ENCODE measurements around the gene KDM4B. TPM values are rescaled to one million over a fixed set of nuclear protein-coding genes. Genes with fewer than 3 reads are reported as not detected.

Gene KDM4B
- polyA plus RNA-seq, 3 donors, result 6.4 to 22.7 (median 12.7) TPM

DNA sequence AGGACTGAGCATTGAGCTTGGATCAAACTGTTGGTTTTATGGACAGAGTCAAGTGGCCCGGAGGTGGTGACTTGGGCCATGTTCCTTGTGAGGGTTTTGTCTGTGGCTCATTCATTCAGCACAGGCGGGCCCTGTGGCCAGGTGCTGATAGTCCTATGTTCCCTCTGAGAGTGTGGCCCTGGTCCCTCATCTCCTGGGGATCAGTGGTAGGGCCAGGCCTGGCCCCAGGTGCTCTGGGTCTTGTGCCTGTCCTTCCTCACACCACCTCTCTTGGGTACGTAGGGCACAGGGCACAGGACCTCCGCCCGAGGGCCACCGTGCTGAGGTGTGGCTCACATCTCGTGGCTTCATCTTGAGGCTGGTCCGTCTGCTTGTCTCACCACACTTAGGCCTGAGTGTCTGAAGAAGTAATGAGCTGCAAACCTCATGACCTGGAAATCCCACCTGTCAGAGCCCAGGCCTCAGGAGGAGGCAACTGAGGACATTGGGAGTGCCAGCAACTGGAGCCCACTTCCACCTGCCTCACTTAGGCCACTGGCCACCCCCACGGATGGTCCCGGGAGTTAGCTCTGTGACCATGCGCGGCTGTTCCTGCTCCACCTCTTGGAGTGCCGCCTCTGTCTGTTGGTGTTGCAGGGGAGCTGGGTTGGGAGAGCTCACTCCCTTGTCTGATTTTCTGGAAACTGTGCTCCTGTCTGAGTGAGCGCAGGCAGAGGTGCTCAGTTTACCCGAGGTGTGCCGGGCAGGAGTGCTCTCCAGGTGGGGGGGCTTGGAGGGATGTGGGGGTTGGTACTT, 53.4 kb downstream of the KDM4B start:
- H3K79me2 ChIP-seq (ENCODE audit: insufficient read depth, low read length), result peaks cover 50% of the 10 kb centered on the region
- Mint-ChIP-seq H3K27ac (no peak overlapping the region), H3K9me3 (no peaks in the 10 kb centered on the region), H3K36me3 (peaks cover 7 to 14% of the 10 kb centered on the region in 2 donors), H3K4me3 (no peak overlapping the region), H3K27me3 (ENCODE audit: low read depth in 3 of 3) (peaks cover 0 to 2% (median 0%) of the 10 kb centered on the region in 3 donors), H3K4me1 (peaks cover 4% of the 10 kb centered on the region)
- TF ChIP-seq, protein P1, sequence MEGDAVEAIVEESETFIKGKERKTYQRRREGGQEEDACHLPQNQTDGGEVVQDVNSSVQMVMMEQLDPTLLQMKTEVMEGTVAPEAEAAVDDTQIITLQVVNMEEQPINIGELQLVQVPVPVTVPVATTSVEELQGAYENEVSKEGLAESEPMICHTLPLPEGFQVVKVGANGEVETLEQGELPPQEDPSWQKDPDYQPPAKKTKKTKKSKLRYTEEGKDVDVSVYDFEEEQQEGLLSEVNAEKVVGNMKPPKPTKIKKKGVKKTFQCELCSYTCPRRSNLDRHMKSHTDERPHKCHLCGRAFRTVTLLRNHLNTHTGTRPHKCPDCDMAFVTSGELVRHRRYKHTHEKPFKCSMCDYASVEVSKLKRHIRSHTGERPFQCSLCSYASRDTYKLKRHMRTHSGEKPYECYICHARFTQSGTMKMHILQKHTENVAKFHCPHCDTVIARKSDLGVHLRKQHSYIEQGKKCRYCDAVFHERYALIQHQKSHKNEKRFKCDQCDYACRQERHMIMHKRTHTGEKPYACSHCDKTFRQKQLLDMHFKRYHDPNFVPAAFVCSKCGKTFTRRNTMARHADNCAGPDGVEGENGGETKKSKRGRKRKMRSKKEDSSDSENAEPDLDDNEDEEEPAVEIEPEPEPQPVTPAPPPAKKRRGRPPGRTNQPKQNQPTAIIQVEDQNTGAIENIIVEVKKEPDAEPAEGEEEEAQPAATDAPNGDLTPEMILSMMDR (IDR thresholded peaks at IDR 0.05), result no peak
- WGBS (ENCODE audit: insufficient coverage), result 87% methylated on average over 7 of the region's 16 CpGs
- intact Hi-C loops (cut with micrococcal nuclease), result loop anchor here in 1 of 2 donors (10.0 kb wide), 1 partner anchor 217 kb away; no protein-coding TSS in a partner anchor
- no peaks in the 10 kb centered on the region for H3K9me3 ChIP-seq (replicated peaks in 1 of 2; ENCODE audit: control insufficient read depth in 1 of 2, insufficient read depth in 1 of 2, low read length in 2 of 2)
- no peaks in the 10 kb centered on the region for H3K27me3 ChIP-seq (ENCODE audit: control insufficient read depth in 2 of 2, insufficient read depth in 2 of 2, low read length in 2 of 2)
- no peak overlapping the region for H3K27ac ChIP-seq (ENCODE audit: low read depth in 1 of 2, low read length in 2 of 2)
- H3K4me1 ChIP-seq (ENCODE audit: control insufficient read depth in 1 of 2, insufficient read depth in 2 of 2, low read length in 2 of 2), result no peaks in the 10 kb centered on the region
- peaks cover 5 to 40% of the 10 kb centered on the region in 2 donors for H3K36me3 ChIP-seq (replicated peaks in 1 of 2; ENCODE audit: control insufficient read depth in 1 of 2, insufficient read depth in 2 of 2, low read length in 2 of 2)
- peaks cover 99% of the 10 kb centered on the region for H4K20me1 ChIP-seq (ENCODE audit: insufficient read depth, low read length)
- no peak overlapping the region for H3K4me2 ChIP-seq (replicated peaks; ENCODE audit: extremely low read depth, low read length, poor library complexity, severe bottlenecking)
- H2AFZ ChIP-seq (ENCODE audit: insufficient read depth, low read depth, low read length, poor library complexity, severe bottlenecking), result no peak overlapping the region
- no peak overlapping the region for H3K4me3 ChIP-seq (replicated peaks in 1 of 3; ENCODE audit: low read depth in 2 of 3, low read length in 3 of 3)
- DNase-seq, result no peak
- H3K9ac ChIP-seq (ENCODE audit: insufficient read depth, low read length, poor library complexity, severe bottlenecking), result no peak overlapping the region

DNA sequence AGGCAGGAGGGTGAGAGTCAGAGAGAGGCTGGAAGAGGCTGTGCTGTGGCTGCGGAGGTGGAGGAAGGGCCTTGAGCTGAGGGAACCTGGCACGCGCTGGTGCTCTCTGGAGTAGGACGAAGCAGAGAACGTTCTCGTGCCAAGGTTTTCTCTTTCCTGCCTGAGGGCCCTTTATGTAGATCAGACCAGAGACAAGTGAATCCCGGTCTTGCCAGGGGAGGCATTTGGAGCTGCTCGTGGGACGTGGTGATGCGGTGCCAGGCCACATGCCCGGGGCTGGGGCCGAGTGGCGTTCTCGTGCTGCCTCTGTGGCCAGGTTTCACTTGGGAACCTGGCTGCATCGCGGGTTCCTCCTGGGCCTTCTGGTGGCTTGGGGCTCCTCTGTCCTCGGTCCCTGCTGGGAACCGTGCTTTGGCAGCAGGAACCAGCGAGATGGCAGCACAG, 54.2 kb downstream of the KDM4B start:
- Histone ChIP-seq H3K4me1 (ENCODE audit: control insufficient read depth in 1 of 2, insufficient read depth in 2 of 2, low read length in 2 of 2) (no peaks in the 10 kb centered on the region), H3K9ac (ENCODE audit: insufficient read depth, low read length, poor library complexity, severe bottlenecking) (no peak overlapping the region), H3K36me3 (replicated peaks in 1 of 2; ENCODE audit: control insufficient read depth in 1 of 2, insufficient read depth in 2 of 2, low read length in 2 of 2) (peaks cover 5 to 33% of the 10 kb centered on the region in 2 donors), H3K4me2 (replicated peaks; ENCODE audit: extremely low read depth, low read length, poor library complexity, severe bottlenecking) (no peak overlapping the region), H3K4me3 (replicated peaks in 1 of 3; ENCODE audit: low read depth in 2 of 3, low read length in 3 of 3) (no peak overlapping the region), H4K20me1 (ENCODE audit: insufficient read depth, low read length) (peaks cover 100% of the 10 kb centered on the region), H3K27me3 (ENCODE audit: control insufficient read depth in 2 of 2, insufficient read depth in 2 of 2, low read length in 2 of 2) (no peaks in the 10 kb centered on the region), H2AFZ (ENCODE audit: insufficient read depth, low read depth, low read length, poor library complexity, severe bottlenecking) (no peak overlapping the region), H3K9me3 (replicated peaks in 1 of 2; ENCODE audit: control insufficient read depth in 1 of 2, insufficient read depth in 1 of 2, low read length in 2 of 2) (no peaks in the 10 kb centered on the region), H3K79me2 (ENCODE audit: insufficient read depth, low read length) (peaks cover 59% of the 10 kb centered on the region), H3K27ac (ENCODE audit: low read depth in 1 of 2, low read length in 2 of 2) (no peak overlapping the region)
- WGBS (ENCODE audit: insufficient coverage), result 93% methylated on average over 17 of the region's 19 CpGs
- no peak for DNase-seq
- TF ChIP-seq, protein P1 (IDR thresholded peaks at IDR 0.05), result no peak
- Mint-ChIP-seq H3K4me1 (peaks cover 5% of the 10 kb centered on the region), H3K27me3 (ENCODE audit: low read depth in 3 of 3) (no peaks in the 10 kb centered on the region), H3K27ac (peak overlapping the region in 2 of 7 donors; percentile 18 to 19), H3K9me3 (no peaks in the 10 kb centered on the region), H3K36me3 (peaks cover 5 to 14% of the 10 kb centered on the region in 2 donors), H3K4me3 (no peak overlapping the region)
- intact Hi-C loops (cut with micrococcal nuclease), result loop anchor here in 1 of 2 donors (10.0 kb wide), 1 partner anchor 218 kb away; no protein-coding TSS in a partner anchor

All from CD14-positive monocyte (primary cell).